GM19467 (cell line): ENCODE measurements around the gene FAM83C.

Experiments used
- ATAC-seq: cut with Tn5 transposase; IDR thresholded peaks from one replicate; pipeline ENCODE4 v1.9.1; 2021; ENCODE audit warnings: mild to moderate bottlenecking, moderate library complexity; ENCODE audit not compliant: unreplicated experiment

The FAM83C gene

DNA sequence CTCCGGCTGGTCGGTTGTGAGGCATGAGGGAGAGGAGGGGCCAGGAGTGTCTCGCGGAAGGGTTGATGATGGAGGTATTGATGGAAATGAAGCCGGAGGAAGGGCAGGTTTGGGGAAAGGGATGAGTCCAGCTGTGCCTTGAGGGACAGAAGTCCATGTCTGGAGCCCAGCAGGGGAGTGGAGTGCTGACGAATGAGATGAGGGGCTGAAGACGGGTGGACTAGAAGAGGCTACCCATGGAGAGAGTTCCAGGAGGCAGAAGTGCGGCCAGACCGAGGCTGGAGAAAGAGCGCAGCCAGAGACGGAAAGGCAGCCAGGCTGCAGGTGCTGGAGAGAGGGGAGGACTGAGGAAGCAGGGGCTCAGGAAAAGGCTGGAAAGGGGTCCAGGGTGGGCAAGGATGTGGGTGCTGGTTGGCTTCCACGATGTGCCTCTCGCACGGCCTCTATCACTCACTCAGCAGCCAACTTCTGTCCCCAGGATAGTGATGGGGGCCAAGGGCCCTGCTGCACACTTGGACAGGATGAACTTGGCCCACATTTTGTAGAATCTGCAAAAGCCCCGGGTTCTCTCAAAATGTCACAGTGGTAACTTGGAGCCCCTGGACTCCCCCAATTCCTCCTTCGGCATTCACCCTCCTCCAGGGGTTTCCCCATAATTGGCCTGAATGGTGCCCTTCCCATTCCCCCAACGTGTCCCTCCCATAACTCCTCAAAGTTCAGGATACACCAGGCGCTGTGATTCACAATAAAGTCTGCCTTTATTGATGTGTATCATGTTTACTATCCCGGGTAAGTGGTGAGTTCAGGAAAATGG is 7.0 kb downstream of the FAM83C start:
- ATAC-seq: no peak

DNA sequence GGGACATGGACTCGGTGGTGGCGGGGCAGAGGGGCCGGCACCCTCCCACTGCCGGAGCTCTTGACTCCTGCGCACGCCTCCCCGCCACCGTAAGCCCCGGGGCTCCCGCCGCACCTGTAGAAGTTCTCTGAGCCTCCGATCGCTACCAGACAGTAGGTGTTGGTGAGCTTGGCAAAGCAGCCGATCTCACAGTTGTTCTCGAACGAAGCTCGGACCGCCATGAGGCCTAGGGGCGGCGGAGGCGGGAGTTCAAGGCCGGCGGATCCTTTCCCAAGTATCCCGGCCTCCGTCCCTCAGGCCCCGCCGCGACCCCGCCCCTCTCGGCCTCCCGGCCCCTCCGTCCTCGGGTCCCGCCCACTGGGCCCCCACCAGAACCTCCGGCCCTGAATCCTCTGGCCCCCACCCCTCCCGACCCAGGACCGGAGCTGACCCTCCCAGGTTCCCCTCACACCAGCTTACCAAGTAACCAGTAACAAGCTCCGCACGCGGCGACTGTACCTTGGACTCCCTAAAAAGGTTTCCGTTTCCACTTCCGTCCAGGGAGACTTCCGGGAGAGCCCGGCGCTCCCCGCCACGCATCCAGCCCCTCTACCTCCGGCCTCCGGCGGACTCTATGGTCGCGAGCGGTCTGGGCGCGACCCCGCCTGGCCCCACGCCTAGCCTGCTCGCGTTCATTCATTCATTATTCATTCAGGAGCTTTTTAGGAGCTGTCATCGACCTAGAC is 7.8 kb downstream of the FAM83C start, which contains the start of gene EIF6:
EIF6 (minus strand) TSS at position 506 of the 725 bp plus-strand sequence; CDS start at position 221, 285 bp downstream.
- peak; percentile 68 for ATAC-seq

DNA sequence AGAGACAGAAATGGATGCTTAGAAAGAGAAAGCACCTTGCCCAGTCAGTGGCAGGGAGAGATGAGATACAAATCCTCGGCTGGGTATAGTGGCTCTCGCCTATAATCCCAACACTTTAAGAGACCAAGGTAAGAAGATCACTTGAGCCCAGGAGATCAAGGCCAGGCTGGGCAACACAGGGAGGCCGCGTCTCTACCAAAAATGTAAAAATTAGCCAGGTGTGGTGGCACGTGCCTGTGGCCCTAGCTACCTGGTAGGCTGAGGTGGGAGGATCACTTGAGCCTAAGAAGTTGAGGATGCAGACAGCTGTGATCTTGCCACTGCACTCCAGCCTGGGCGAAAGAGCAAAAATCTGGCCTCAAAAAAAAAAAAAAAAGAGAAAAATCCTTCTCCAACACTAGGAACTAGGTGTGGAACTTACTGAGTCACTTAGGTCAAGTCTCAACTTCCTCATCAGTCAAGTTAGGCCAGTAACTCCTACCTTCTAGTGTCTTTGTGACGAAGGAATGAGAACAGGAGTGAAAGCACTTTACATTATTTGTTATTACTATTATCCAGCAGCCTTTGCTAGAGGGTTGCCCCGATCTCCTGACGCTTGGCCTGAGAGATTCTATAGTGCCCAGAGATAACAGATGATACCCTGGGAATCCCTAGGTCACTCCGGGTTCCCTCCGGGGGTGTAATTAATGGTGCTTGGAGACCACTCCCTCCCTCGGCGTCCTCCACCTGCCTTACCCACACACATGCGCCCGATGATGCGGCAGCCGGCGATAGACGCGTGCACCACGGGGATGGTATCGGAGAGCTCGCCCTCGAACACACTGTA is 8.6 kb downstream of the FAM83C start:
- no peak for ATAC-seq

DNA sequence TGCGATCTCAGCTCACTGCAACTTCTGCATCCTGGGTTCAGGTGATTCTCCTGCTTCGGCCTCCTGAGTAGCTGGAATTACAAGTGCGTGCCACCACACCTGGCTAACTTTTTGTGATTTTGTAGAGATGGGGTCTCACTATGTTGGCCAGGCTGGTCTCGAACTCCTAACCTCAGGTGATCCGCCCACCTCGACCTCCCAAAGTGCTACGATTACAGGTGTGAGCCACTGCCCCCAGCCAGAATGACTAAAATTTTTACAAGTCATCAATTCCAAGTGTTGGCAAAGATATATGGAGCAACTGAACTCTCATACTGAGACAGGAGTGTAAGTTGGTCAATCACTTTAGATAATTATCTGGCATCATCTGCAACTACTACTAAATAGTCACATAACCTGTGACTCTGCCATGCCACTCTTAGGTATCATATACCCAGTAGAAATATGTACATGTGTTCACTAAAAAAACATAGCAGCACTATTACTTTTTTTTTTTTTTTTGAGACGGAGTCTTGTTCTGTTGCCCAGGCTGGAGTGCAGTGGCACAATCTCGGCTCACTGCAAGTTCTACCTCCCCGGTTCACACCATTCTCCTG is 10.6 kb downstream of the FAM83C start:
- no peak for ATAC-seq

DNA sequence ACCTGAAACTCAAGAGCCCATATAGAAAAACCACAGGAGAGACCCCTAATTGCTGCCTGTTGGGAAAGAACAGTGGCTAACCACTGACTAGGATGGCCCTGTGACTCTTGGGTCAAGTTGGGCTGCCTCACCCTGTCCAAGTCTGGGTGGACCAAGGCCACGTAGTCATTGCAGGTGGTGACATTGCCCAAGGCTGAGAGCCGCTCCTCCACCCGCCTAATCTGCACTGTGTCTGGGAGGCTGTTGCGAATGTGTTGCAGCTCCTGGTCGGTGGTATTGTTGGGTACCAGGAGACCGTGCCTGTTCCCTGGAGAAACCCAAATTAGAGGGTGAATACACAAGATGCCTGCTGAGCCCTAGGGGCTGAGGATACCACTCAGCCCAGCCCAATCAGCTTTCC is 11.7 kb downstream of the FAM83C start:
- no peak for ATAC-seq

DNA sequence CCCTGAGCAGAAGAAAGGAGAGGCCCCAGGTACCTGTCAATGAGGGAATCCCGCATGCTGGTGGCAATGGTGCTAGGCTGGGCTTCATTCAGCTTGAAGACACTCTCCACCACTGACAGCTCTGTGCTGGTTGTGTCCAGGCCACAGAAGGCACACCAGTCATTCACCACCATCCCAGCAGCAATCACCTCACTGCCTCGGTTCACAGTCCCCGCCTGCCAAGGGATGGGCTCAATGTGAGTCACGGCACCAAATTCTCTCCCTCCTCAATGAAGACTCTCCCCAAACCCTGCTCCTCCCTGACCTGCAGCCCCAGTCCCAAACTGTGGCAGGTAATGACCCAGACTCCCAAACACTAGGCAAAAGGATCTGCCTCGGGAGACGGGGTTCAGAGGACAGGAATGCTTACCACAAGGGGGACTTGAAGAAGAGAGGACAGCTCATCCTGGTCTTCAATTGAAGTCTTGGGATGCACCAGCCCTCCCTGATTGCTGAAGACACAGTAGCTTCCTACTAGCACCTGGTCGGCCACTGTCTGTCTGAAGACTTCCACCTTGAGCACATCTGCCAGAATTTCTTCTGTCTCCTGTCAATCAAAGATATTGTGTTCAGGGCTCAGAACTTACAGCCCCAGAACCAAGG is 12.6 kb downstream of the FAM83C start:
- no peak for ATAC-seq

DNA sequence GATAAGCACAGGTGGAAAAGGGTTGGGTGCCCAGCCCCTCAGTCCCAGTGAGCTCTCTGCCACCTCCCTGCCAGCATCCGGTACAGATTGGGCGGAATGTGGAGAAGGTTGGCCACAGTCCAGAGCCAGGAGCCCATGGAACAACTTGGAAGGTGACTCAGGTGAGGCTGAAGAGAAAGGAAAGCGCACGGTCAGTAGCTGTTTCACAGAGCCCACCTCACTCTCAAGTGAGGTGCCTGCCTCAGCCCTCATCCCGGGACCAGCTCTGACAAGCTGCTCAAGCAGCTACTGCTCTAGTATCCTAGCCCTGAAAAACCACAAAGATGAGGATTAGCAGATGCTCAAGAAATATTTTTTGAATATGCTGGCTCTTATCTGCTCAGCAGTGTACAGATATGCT is 13.2 kb downstream of the FAM83C start:
- ATAC-seq: no peak

DNA sequence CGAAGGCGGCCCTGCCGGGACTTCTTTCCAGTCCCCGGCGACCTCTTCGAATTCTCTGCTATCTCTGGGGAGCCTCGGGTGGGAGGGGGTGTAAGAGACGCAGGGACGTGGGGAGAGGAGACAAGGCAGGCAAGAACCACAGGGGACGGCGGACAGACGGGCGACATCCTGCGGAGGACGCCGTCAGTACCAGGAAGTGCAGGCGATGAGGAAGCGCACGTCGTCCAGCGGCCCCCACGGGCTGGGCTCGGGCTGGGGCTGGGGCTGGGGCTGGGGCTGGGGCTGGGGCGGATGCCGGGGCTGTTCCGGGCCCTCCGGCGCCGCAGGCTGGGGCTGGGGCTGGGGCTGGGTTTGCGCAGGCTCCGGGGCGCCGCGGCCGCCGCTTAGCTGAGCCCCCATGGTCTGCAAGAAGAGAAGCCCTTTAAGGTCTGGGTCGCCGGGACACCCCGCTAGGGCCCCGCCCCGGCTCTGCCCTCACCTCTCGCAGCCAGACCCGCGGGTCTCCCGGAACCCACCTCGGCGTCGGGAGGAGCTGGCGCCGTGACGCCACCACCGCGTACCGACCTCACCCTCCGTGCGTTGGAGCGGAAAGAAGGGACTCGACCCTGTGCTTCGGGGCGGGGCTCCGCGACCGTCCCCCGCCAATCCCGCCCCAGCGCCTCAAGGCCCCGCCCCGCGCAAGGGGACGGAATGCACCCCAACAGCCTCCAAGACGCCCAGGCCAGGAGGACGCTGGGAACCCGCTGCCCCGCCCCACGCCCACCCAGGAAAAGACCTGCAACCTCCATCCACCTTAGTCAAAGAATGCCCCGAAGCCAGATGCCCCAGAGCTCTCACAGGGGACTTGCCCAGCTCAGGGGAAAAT is 14.5 kb downstream of the FAM83C start, which contains the start of gene MMP24OS:
MMP24OS (minus strand) TSS at position 592 of the 865 bp plus-strand sequence; CDS start at position 399, 193 bp downstream.
- peak; percentile 82 for ATAC-seq

DNA sequence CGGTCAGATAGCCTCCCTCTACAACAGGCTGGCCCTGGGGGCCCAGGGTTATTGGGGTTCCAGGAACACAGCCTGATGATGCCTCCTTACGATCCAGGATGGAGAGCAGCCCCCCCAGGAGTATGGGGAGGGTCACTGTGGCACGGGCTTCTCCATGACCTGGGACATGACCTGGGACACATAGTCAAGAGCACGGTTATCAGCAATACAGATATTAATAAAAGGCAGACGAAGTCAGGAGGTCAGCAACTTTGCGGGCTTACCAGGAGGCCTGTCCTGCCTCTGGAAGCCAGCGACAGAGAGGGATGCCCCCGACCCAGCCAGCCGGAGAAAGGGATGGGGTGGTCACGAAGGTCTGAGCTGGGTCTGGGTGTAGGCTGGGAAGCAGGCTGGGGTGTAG is 15.1 kb downstream of the FAM83C start:
- no peak for ATAC-seq

DNA sequence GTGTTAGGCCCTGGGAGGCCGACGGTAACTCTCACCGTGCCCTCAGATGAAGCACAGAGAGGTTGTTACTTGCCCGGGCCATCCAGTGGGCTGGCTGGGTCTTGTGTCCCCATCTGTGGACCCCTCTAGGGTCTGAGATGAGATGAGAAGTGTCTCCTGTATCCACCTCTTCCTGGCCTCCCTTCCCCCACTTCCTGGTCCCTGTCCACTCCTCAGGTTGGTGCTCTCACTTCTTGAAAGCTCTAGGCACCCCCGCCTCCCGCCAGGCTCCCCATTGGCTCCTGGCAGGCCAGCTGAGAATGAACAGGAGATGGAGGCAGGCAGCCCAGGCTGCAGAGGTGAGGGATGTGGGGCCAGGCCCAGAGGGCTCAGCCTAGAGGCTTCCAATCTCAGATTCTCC is 15.8 kb downstream of the FAM83C start:
- no peak for ATAC-seq

DNA sequence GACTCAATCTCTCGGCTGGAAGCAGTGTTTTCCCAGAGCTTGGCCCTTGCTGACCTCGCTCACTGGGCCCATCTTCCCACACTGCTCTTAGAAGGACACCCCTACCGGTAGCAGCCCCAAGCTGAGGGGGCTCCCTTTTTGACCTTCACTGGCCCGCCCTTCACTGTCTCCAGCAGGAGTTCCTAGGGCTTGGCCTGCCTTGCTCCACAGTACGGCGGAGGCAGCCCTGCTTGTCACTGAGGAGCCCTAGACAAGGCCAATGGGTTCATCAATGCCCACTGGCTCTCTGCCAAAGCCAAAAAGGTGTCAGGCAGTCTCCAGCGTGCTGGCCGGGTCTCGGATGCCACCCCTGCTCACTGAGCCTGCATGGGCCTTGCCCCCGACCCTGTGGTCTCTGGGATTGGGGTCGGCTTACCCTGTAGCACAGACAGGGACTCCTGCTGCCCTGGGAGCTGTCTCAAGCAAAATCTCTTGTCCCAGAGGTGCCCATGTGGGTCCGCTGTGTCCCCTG is 16.4 kb downstream of the FAM83C start:
- ATAC-seq: no peak

DNA sequence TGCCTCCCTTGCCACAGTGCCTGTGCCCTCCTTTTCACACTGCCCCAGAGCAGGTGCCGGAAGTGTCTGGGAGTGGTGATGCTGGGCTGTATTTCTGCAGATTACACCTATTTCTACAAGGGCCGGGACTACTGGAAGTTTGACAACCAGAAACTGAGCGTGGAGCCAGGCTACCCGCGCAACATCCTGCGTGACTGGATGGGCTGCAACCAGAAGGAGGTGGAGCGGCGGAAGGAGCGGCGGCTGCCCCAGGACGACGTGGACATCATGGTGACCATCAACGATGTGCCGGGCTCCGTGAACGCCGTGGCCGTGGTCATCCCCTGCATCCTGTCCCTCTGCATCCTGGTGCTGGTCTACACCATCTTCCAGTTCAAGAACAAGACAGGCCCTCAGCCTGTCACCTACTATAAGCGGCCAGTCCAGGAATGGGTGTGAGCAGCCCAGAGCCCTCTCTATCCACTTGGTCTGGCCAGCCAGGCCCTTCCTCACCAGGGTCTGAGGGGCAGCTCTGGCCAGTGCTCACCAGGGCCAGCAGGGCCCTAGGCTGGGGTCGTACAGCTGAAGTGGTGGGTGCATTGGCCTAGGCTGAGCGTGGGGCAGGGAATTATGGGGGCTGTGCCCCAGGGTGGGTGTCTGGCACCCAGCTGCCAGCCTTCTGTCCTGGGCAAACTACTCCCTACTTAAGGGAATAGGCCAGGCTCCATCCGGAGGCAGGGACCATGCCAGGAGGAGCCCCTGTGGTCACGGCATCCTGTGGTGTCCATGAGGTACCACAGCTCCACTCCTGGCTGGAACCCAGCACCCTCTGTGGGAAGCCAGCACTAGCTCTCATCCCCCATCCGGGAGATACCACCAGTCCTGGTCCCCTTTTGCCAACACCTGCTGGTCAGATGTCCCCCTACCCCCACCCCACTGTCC is 17.8 kb downstream of the FAM83C start:
- no peak for ATAC-seq

DNA sequence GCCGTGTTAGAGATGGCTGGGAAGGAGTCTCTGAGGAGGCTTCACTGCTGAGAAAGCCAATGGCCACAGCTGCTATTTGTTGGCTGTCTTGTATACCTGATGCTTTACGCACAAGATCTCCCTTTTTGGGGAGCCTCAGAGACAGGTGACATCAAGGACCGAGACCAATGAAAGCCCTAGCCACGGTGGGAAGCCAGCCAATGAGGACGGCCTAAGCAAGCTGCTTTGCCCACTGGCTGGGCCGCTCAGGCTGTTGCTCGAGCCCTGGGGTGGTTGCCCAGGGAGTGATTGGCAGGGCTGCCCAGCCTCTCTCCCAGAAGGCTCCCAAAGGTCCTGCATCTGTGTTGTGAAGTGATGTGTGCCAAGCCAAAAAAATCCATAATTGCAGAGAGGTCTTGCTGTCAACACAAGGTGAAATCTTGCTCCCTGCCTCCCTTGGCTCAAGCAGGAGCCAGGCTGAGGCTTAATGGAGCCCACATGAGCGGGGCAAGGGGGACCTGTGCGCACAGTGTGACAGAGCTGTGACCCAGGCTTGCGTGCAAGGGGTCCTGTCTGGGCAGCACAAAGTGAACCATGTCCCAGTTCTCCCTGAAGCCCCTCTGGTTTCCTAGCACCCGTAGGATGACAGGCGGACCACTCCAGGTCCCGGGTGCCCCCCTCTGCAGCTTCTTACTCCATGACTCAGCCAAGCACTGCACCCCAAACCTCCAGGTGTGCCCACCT is 18.6 kb downstream of the FAM83C start:
- ATAC-seq: no peak

DNA sequence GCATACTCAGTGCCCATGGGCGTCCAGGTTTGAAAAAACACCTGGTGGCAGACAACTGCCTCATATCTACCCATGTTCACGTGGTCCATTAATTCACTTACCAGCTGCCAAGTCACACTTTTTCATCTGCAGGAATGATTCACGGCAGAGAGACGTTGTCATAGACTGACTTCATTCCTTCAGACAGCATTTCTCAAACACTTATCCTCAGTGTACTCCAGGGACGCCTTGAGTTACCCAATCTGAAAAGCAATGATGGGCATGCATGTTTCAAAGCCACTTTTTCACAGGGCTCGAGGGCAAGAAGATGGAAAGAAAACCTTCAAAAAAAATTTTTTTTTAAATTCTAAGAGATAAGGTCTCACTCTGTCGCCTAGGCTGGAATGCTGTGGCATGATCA is 20.3 kb downstream of the FAM83C start:
- no peak for ATAC-seq

DNA sequence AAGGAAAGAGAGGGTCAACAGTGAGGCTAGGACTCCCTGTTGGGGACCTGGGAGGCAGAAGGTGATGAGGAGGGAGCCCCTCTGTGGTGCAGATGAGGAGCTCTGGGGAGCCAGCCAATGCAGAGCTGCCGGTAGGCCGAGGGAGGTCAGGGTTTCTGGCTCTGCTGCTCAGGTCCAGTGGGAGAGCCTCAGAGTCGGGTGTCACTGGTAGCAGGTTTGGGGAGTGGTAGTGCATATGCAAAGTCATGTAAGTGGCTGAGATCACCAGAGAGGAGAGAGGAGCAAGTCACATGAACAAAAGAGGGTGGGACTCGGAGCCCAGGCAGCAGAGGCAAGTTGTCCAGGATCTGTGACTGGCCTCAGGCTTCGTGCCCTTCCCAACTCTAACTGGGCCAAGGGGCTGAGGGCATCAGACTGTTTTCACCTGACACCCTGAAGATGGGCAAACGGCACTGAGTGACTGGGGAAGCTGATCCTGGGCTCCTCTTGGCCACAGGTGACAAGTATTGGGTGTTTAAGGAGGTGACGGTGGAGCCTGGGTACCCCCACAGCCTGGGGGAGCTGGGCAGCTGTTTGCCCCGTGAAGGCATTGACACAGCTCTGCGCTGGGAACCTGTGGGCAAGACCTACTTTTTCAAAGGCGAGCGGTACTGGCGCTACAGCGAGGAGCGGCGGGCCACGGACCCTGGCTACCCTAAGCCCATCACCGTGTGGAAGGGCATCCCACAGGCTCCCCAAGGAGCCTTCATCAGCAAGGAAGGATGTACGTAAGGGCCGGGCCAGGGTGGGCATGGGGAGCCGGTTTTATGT is 20.9 kb downstream of the FAM83C start:
- ATAC-seq: no peak

DNA sequence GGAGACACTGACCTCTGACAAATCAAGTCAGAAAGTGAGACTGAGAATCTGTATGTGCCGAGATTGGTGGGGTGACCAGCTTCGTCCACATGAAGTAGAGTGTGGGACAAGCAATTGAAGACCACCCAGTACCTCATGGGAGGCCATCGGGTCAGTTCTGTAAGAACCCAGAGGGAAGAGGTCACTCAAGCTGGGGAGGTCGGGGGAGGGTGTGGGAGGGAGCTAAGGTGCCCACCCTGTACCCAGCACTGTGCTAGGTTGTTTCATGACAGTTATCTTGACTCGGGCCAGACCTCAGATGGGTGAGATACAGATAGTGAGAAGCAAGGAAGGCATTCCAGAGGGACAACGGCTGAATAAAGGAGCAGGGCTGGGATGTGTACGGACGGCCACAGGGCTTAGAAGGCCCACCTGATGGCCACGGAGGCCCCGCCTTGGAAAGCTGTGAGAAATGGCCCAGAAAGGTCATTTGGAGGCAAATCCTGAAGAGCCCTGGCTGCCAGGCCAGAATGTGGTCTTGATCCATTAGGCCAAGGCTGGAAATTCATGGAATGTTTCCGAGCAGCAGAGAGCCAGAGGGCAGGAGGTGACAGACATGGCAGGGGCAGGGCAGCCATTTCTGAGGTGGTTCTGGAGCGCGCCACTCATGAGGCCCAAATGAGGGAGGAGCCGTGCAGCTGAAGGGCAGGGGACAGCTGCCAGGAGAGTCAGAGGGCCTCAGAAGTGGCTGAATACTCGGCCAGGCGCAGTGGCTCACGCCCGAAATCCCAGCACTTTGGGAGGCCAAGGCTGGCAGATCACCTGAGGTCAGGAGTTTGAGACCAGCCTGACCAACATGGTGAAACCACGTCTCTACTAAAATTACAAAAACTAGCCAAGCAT is 22.0 kb downstream of the FAM83C start:
- ATAC-seq: no peak
